ENCODE measurements around the gene PALM. TPM values are rescaled to one million over a fixed set of nuclear protein-coding genes. Genes with fewer than 3 reads are reported as not detected.

Gene PALM
- total RNA-seq, 1 experiment from 2014 or later: 18.5 TPM

GRCh38 chr19:719636-720344 is 11.1 kb downstream of the PALM start:
- TF ChIP-seq CTCF (conservative IDR thresholded peaks at IDR 0.05): no peak
- H3K4me1 Mint-ChIP-seq: peaks cover 7 to 9% of the 10 kb centered on the region in 2 experiments; a peak in 3 of 4 replicates
- Histone ChIP-seq H3K79me1 (ENCODE audit: insufficient read depth, low read depth, low read length, poor library complexity, severe bottlenecking) (no peaks in the 10 kb centered on the region), H3K9me3 (ENCODE audit: control insufficient read depth, low read depth, low read length) (no peaks in the 10 kb centered on the region), H3K23ac (ENCODE audit: insufficient read length, low read depth, low read length) (no peak overlapping the region), H4K20me1 (ENCODE audit: control insufficient read depth, insufficient read depth, insufficient read length) (no peaks in the 10 kb centered on the region), H3K4ac (ENCODE audit: low read depth, low read length) (no peak overlapping the region), H3K14ac (ENCODE audit: insufficient read depth, low read length) (no peak overlapping the region), H2BK20ac (ENCODE audit: low read depth, low read length, poor library complexity, severe bottlenecking) (no peak overlapping the region), H3K18ac (ENCODE audit: insufficient read length, low read depth, low read length) (no peak overlapping the region), H4K5ac (ENCODE audit: insufficient read length, low read depth, low read length) (no peak overlapping the region), H2BK5ac (ENCODE audit: insufficient read length, low read length) (no peak overlapping the region), H2AFZ (ENCODE audit: low read length) (no peak overlapping the region), H3K9ac (ENCODE audit: extremely low read depth, insufficient read length, low read length) (no peak overlapping the region), H4K8ac (replicated peaks; ENCODE audit: insufficient read length, low read depth, low read length) (no peak overlapping the region), H3K4me1 (ENCODE audit: insufficient read depth, low read length) (no peaks in the 10 kb centered on the region), H3K27ac (ENCODE audit: insufficient read length, low read depth, low read length) (no peak overlapping the region), H3K23me2 (ENCODE audit: insufficient read length, low read depth, low read length, poor library complexity, severe bottlenecking) (no peaks in the 10 kb centered on the region), H2AK5ac (ENCODE audit: insufficient read length, low read length) (no peak overlapping the region), H4K91ac (ENCODE audit: insufficient read length, low read depth, low read length) (no peak overlapping the region), H3K79me2 (ENCODE audit: insufficient read depth, low read length) (no peaks in the 10 kb centered on the region), H3K4me2 (ENCODE audit: insufficient read depth, insufficient read length, low read length) (no peak overlapping the region), H3K27me3 (ENCODE audit: insufficient read depth, low read length) (no peaks in the 10 kb centered on the region), H3K56ac (ENCODE audit: insufficient read length, low read depth, low read length) (no peak overlapping the region), H2BK12ac (ENCODE audit: insufficient read length, low read depth, low read length) (no peak overlapping the region), H2BK120ac (ENCODE audit: low read depth, low read length, poor library complexity, severe bottlenecking) (no peak overlapping the region), H2BK15ac (ENCODE audit: low read depth, low read length) (no peak overlapping the region), H3T11ph (ENCODE audit: low read length) (no peak overlapping the region)
- H3K9me3 Mint-ChIP-seq: peaks cover 4 to 8% of the 10 kb centered on the region in 2 experiments; a peak in 4 of 5 replicates
- DNase-seq: no peak
- H3K27me3 Mint-ChIP-seq (ENCODE audit: low read depth): peaks cover 3% of the 10 kb centered on the region; the same call in 1 of the 2 replicates
- no peak overlapping the region for H3K4me3 Mint-ChIP-seq
- H3K27ac Mint-ChIP-seq: no peak overlapping the region
- no CpG with 5 or more reads among the region's 79 CpGs for WGBS (ENCODE audit: extremely low coverage, insufficient read length, low lambda C conversion rate)
- H3K36me3 Mint-ChIP-seq (ENCODE audit: insufficient read depth in 1 of 3, low read depth in 3 of 3): peaks cover 6 to 9% (median 8%) of the 10 kb centered on the region in 3 experiments; a peak in 6 of 7 replicates
